B cell (primary cell): ENCODE results near the gene NCOR1.

Experiments used
- CTCF ChIP-seq: fragments of 200-600 bp; IDR thresholded peaks from one replicate; pipeline ENCODE4 v1.8.0; 2022; ENCODE audit warnings: antibody characterized with exemption, mild to moderate bottlenecking
- EZH2 ChIP-seq: IDR thresholded peaks from 2 replicates; pipeline ENCODE4 v1.6.1; 2012; ENCODE audit warnings: borderline replicate concordance, low read depth, mild to moderate bottlenecking, moderate library complexity, low read length; ENCODE audit not compliant: insufficient read depth, poor library complexity, severe bottlenecking

GRCh38 chr17:16214190-16215001 is 938 bp downstream of the NCOR1 start:
- TF ChIP-seq CTCF (no peak), EZH2 (no peak)
